SK-N-SH (cell line): Measurements from ENCODE around the gene BUB1.

Source experiments
- FOXJ3 ChIP-seq: sonication (generic); formaldehyde crosslinking; IDR thresholded peaks from 2 replicates; pipeline ENCODE4 v1.5.1; 2020; ENCODE audit warnings: mild to moderate bottlenecking, missing genetic modification reagents
- JUND ChIP-seq: IDR thresholded peaks from 2 replicates; pipeline ENCODE4 v1.4.0; 2012
- POLR2AphosphoS5 ChIP-seq: IDR thresholded peaks from 2 replicates; pipeline ENCODE4 v1.6.1; 2012; ENCODE audit warnings: low read depth, low read length
- RFX5 ChIP-seq: IDR thresholded peaks from 2 replicates; pipeline ENCODE4 v1.6.1; 2012; ENCODE audit warnings: mild to moderate bottlenecking, improper control_type of control experiment, low read length
- TCF12 ChIP-seq: IDR thresholded peaks from 2 replicates; pipeline ENCODE4 v1.4.0; 2012
- TF ChIP-seq, protein P1 (sequence below): fragments of 200-600 bp; sonication (generic); IDR thresholded peaks from 2 replicates; pipeline ENCODE4 v1.6.1; 2017; ENCODE audit warnings: antibody characterized with exemption, mild to moderate bottlenecking, moderate library complexity
- TF ChIP-seq, protein P2 (sequence below): IDR thresholded peaks from 2 replicates; pipeline ENCODE4 v1.4.0; 2012; ENCODE audit warnings: low read depth

DNA sequence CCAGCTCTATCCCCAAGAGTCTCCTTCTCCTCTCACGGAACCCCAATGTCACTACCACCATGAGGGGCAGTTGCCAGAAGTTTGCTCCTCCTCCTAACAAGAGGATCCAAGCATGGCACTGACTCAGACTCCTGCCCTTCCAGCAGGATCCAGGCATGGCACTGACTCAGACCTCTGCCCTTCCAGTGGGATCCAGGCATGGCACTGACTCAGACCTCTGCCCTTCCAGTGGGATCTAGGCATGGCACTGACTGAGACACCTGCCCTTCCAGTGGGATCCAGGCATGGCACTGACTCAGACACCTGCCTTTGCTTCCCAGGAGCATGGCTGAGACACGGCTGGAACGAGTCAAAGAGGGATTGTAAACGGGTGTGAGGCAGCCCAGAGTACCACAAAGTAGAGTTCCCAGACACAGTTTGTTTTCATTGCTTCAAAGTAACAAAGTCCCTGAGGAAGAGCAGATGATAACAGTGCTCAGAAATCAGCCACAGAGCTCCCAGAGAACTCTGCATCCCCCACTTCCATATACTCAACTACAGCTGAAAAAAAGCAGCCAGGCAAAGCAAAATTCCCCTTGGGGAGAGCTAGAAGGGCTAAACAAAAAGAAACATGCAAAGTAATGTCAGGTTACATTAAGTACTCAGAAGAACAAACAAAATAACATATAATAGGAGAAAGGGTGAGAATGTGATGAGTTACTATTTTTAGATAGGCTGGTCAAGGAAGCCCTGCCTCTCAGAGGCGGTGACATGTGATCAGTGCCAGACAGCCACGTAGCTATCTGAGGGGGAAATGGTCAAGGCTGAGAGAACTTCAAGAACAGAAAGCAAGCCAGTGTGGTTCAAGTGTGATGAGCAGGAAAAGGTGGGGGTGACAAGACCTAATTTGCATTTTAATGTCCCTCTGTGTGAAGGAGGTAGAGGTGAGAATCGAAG is 3.0 kb downstream of the BUB1 start:
- TF ChIP-seq POLR2AphosphoS5 (no peak), TCF12 (peak; percentile 63), JUND (peak; percentile 66), RFX5 (no peak), FOXJ3 (CRISPR knock-in tag) (no peak)
- TF ChIP-seq, protein P1, sequence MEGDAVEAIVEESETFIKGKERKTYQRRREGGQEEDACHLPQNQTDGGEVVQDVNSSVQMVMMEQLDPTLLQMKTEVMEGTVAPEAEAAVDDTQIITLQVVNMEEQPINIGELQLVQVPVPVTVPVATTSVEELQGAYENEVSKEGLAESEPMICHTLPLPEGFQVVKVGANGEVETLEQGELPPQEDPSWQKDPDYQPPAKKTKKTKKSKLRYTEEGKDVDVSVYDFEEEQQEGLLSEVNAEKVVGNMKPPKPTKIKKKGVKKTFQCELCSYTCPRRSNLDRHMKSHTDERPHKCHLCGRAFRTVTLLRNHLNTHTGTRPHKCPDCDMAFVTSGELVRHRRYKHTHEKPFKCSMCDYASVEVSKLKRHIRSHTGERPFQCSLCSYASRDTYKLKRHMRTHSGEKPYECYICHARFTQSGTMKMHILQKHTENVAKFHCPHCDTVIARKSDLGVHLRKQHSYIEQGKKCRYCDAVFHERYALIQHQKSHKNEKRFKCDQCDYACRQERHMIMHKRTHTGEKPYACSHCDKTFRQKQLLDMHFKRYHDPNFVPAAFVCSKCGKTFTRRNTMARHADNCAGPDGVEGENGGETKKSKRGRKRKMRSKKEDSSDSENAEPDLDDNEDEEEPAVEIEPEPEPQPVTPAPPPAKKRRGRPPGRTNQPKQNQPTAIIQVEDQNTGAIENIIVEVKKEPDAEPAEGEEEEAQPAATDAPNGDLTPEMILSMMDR = no peak
- TF ChIP-seq, protein P2, sequence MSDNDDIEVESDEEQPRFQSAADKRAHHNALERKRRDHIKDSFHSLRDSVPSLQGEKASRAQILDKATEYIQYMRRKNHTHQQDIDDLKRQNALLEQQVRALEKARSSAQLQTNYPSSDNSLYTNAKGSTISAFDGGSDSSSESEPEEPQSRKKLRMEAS = peak; percentile 66
